ENCODE results near the gene PXDN.
"Not testable (repeated sequence)": the region's sequence is repeated elsewhere in the genome, so short reads cannot be mapped to it uniquely, and the experiment has no call there.

The PXDN gene

GRCh38 chr2:1739961-1740715 lies 4.2 kb downstream of the PXDN start:
- DNase-seq (ENCODE audit: low spot score): no peak

DNA sequence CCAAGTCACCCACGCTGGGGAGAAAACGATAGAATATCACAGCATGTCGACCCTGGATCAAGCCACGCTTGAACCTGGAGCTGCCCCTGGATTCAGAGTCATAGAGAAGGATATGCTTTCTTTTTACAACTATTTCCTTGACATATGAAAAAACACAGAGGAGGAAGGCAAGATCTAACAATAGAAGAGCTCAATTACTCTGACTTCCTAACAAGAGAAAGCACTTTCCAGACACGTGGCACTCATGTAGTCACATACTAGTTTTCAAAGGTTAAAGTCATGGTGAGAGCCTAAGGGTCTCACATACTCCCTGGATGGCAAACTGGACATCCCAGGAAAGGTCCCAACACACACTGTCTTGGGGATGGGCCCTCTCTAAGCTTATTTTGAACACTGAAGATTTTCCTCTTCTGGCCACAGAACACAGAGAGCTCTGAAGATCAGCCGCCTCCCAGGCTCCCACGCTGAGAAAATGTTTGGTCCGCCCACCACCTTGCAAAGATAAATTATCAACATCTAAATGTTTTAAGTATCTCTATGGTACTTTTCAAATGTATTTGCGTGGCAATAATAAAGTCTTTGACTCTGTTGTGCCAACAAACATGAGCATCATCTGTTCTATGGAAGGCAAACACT lies 4.9 kb downstream of the PXDN start:
- no peak for DNase-seq (ENCODE audit: low spot score)

DNA sequence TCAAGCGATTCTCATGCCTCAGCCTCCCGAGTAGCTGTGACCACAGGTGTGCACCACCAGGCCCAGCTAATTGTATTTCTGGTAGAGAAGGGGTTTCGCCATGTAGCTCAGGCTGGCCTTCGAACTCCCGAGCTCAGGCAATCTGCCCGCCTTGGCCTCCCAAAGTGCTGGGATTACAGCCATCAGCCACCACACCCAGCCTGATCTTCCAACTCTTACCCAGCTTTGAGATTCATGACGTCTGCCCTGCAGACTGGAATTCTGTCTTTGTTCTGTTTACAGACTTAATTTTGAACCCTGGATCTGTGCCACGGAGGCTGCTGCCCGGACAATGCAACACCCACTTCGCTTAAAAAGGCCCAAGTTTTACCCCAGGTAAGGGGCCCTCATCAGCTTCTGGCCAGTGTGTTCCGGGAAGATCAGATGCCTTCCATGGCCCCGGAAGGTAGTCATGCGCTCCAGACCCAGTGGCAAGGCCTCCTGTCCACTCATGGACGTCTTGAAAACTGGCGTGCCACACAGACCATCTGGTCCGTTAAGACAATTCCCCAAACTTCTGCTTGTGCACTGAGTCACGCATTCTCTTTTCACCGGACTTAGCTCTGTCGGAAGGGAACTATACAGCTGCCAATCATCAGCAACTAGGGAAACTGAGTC lies 5.5 kb downstream of the PXDN start:
- no peak for DNase-seq (ENCODE audit: low spot score)

DNA sequence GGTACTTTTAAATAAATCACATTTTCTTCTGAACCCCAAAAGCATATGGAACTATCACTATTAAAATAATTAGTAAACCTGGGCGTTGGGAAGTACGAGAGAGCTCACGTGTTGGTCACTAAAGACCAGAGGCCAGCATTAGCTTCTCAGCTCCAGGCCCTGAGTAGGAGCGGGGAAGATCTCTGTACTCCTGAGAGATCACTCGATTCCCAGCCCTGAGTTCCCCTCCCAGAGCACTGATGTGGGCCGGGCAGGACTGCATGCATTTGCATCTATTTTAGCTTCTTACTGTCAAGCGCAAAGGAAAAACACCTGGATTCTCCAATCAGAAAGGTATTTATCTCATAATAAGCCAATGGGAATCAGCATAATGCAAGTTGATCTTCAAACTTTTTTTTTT lies 6.2 kb downstream of the PXDN start:
- DNase-seq (ENCODE audit: low spot score): no peak

DNA sequence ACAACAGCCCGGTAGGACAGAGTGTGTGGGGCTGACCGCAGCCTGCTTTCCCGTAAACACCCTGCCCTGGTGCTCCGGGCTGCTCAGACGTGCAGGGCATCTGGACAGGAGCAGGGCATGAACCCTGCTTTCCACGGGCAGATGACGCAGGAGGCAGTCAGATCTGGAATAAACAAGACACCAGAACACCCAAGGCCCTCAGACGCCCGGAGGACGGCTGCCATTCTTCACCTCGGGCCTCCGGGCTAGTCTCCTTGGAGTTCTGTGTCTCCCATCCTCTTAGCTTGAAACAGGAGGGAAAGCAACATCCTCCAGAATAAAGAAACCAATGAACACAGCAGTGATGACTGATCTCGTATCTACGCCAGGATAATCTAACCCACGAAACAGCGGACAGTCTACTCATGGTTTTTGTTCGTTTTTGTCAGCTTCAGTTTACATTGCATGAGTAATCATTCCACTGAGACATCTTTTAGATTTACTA lies 7.3 kb downstream of the PXDN start:
- DNase-seq (ENCODE audit: low spot score): no peak

- DNase-seq (ENCODE audit: low spot score): no peak
These were observed 8.3 kb downstream of the PXDN start for GRCh38 chr2:1736045-1736444.

DNA sequence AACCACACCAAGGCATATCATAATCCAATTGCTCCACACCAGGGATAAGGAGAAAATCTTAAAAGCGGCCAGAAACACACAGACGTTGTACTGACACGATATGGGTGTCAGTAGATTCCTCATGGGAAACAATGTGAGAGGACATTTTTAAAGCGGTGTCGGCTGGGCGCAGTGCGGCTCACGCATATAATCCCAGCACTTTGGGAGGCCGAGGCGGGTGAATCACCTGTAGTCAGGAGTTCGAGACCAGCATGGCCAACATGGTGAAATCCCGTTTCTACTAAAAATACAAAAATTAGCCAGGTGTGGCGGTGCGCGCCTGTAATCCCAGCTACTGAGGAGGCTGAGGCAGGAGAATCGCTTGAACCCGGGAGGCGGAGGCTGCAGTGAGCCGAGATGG lies 11.0 kb downstream of the PXDN start:
- DNase-seq (ENCODE audit: low spot score): not testable (repeated sequence)

DNA sequence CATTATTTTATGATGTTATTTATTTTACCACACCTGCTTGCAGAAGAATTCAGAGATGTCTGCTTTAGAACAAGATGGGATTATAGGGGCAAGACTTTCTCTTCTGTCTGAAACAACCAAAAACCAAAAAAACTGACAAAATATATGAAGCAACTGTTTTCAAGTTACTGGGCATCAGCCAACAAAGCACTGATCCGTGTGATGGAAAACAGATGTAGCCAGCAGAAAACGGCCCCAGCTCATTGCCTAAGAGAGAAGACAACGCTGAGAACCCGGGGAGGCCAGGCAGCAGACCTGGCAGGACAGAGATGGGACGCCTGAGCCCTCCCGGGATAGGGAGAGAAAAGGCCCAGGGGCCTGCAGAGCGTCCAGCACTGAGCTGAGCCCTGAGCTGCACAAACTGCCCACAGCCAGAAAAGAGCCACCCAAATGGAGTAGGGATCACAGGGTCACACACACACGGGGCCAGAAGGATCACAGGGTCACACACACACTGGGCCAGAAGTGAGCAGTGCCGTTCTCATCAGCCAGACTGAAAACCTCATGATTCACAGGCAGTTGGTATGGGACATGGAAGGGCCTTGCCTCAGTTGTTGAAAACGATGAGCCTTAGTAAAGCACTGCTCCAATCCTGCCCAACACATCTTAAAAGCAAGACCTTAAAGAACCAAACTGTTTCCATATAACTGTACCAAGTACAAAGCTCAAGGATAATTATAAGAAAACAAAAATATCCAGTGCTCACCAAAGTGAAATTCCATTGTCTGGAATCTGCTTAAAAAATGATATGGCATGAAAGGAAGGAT lies 12.1 kb downstream of the PXDN start:
- no peak for DNase-seq (ENCODE audit: low spot score)

- no peak for DNase-seq (ENCODE audit: low spot score)
These were observed 12.8 kb downstream of the PXDN start for GRCh38 chr2:1731447-1731962.

GRCh38 chr2:1730015-1730927 lies 14.0 kb downstream of the PXDN start:
- no peak for DNase-seq (ENCODE audit: low spot score)

GRCh38 chr2:1729242-1729641 lies 15.1 kb downstream of the PXDN start:
- no peak for DNase-seq (ENCODE audit: low spot score)

GRCh38 chr2:1728821-1729220 lies 15.5 kb downstream of the PXDN start:
- no peak for DNase-seq (ENCODE audit: low spot score)

- DNase-seq (ENCODE audit: low spot score): no peak
These were observed 16.4 kb downstream of the PXDN start for GRCh38 chr2:1727796-1728474.

GRCh38 chr2:1727101-1727771 lies 17.1 kb downstream of the PXDN start:
- DNase-seq (ENCODE audit: low spot score): no peak

- DNase-seq (ENCODE audit: low spot score): no peak
These were observed 17.8 kb downstream of the PXDN start for GRCh38 chr2:1726558-1726957.

GRCh38 chr2:1724351-1724750 lies 20.0 kb downstream of the PXDN start:
- not testable (repeated sequence) for DNase-seq (ENCODE audit: low spot score)

DNA sequence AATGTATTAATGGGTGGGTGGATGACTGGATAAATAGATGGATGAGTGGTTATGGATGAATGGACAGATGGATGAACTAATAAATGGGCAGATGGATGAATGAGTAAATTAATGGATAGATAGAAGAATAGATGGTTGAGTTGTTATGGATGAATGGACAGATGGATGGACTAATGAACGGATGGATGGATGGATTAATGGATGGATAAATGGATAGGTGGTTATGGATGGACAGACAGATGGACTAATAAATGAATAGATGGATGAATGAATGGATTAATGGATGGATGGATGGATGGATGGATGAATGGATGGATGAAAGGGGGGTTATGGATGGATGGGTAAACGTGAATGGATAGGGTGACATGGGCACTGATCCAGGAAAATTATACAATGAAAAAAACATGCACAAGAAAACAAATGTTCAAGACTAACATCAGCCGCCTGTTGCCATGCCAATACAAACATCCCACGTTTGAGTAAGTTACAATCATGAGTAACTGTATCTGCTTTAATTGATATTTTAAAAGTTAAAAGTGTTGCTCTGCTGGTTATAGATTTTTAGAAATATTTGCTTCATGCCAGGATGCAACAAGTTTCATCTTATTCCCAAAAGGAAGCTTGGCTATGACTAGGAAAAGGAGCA lies 20.8 kb downstream of the PXDN start:
- no peak for DNase-seq (ENCODE audit: low spot score)

- DNase-seq (ENCODE audit: low spot score): no peak
These were observed 21.6 kb downstream of the PXDN start for GRCh38 chr2:1722692-1723091.

Measured in kidney capillary endothelial cell (primary cell).